GM23338 (cell line): ENCODE data around the gene MYH6. TPM values are rescaled to one million over a fixed set of nuclear protein-coding genes. Genes with fewer than 3 reads are reported as not detected.

Experiments
- ATAC-seq: fragments of 200-7000 bp; cut with Tn5 transposase; 3 replicates; pipeline ENCODE4 v1.9.1; 2020
- DNase-seq: peaks from one replicate; pipeline ENCODE4 v3.0.0-alpha.2; 2015; ENCODE audit warnings: low spot score
- H2AFZ ChIP-seq: fragments of 200-600 bp; sonication (generic); 2 replicates; pipeline ENCODE4 v1.8.0; 2016; ENCODE audit warnings: antibody characterized with exemption, mild to moderate bottlenecking, moderate library complexity
- H3F3A ChIP-seq: fragments of 200-600 bp; sonication (generic); replicated peaks from 2 replicates; pipeline ENCODE4 v1.8.0; 2017; ENCODE audit warnings: antibody characterized with exemption, mixed run types, low read depth
- H3K27ac ChIP-seq: fragments of 200-600 bp; sonication (generic); 2 replicates; pipeline ENCODE4 v1.6.1; 2016; ENCODE audit warnings: low read depth
- H3K27me3 ChIP-seq: fragments of 200-600 bp; sonication (generic); 2 replicates; pipeline ENCODE4 v1.8.0; 2016; ENCODE audit warnings: mild to moderate bottlenecking, mixed run types, moderate library complexity; ENCODE audit not compliant: insufficient read depth
- H3K36me3 ChIP-seq: fragments of 200-600 bp; sonication (generic); 2 replicates; pipeline ENCODE4 v1.8.0; 2016; ENCODE audit warnings: mild to moderate bottlenecking; ENCODE audit not compliant: insufficient read depth
- H3K4me1 ChIP-seq: fragments of 200-600 bp; sonication (generic); 2 replicates; pipeline ENCODE4 v1.8.0; 2016; ENCODE audit warnings: mild to moderate bottlenecking, moderate library complexity; ENCODE audit not compliant: insufficient read depth
- H3K4me2 ChIP-seq: fragments of 200-600 bp; sonication (generic); 2 replicates; pipeline ENCODE4 v1.7.1; 2017; ENCODE audit warnings: mixed run types
- H3K4me3 ChIP-seq: fragments of 200-600 bp; sonication (generic); 2 replicates; pipeline ENCODE4 v1.6.1; 2016; ENCODE audit warnings: mixed run types
- H3K79me2 ChIP-seq: fragments of 200-600 bp; sonication (generic); replicated peaks from 2 replicates; pipeline ENCODE4 v1.8.0; 2017; ENCODE audit warnings: mild to moderate bottlenecking; ENCODE audit not compliant: insufficient read depth
- H3K9me2 ChIP-seq: fragments of 200-600 bp; sonication (generic); 2 replicates; pipeline ENCODE4 v1.8.0; 2017; ENCODE audit not compliant: insufficient read depth
- H4K20me1 ChIP-seq: fragments of 200-600 bp; sonication (generic); replicated peaks from 2 replicates; pipeline ENCODE4 v1.8.0; 2017; ENCODE audit warnings: mild to moderate bottlenecking; ENCODE audit not compliant: insufficient read depth
- H3K27ac Mint-ChIP-seq: 2 replicates; pipeline ENCODE4 v1.8.0; 2020; ENCODE audit warnings: inconsistent platforms, mild to moderate bottlenecking, moderate library complexity, mixed read lengths
- H3K27me3 Mint-ChIP-seq: 3 replicates; pipeline ENCODE4 v1.8.0; 2022; ENCODE audit warnings: low read depth, mild to moderate bottlenecking, moderate library complexity, mixed read lengths, inconsistent platforms; ENCODE audit not compliant: insufficient read depth, poor library complexity
- H3K36me3 Mint-ChIP-seq: 3 replicates; pipeline ENCODE4 v1.8.0; 2021; ENCODE audit warnings: low read depth, mild to moderate bottlenecking, inconsistent platforms, moderate library complexity, mixed read lengths
- H3K4me1 Mint-ChIP-seq: 3 replicates; pipeline ENCODE4 v1.8.0; 2020; ENCODE audit warnings: mild to moderate bottlenecking, inconsistent platforms, mixed read lengths
- H3K4me3 Mint-ChIP-seq: 3 replicates; pipeline ENCODE4 v1.8.0; 2021; ENCODE audit warnings: moderate library complexity, mild to moderate bottlenecking, inconsistent platforms, mixed read lengths
- H3K9me3 Mint-ChIP-seq: 3 replicates; pipeline ENCODE4 v1.8.0; 2020; ENCODE audit warnings: moderate library complexity, mild to moderate bottlenecking, inconsistent platforms, mixed read lengths
- CREB1 ChIP-seq: fragments of 250-450 bp; sonication (Bioruptor Pico); IDR thresholded peaks from 2 replicates; pipeline ENCODE4 v1.5.0; 2020; ENCODE audit warnings: low read depth, mild to moderate bottlenecking, moderate library complexity
- POLR2AphosphoS5 ChIP-seq: IDR thresholded peaks from 2 replicates; pipeline ENCODE4 v1.6.1; 2016; ENCODE audit warnings: antibody characterized with exemption, low read depth
- ZNF114 ChIP-seq: fragments of 250-450 bp; sonication (Bioruptor Pico); IDR thresholded peaks from 2 replicates; pipeline ENCODE4 v1.5.0; 2020; ENCODE audit warnings: mild to moderate bottlenecking, moderate library complexity
- ZNF331 ChIP-seq: fragments of 250-450 bp; sonication (Bioruptor Pico); IDR thresholded peaks from 2 replicates; pipeline ENCODE4 v1.5.0; 2020; ENCODE audit warnings: low read depth, mild to moderate bottlenecking, moderate library complexity
- ZNF462 ChIP-seq: fragments of 250-450 bp; sonication (Bioruptor Pico); IDR thresholded peaks from 2 replicates; pipeline ENCODE4 v1.5.0; 2020; ENCODE audit warnings: mild to moderate bottlenecking, moderate library complexity
- polyA plus RNA-seq: library from polyadenylated mRNA; unstranded; fragments of >200 nt; fragmentation: Nextera tagmentation; extraction: Ambion mirVana; gene quantifications from 2 replicates; pipeline ENCODE4 v1.2.1, GENCODE V29; 2016
- total RNA-seq: library from RNA; depleted of rRNA; stranded (reverse); fragments of >200 nt; shearing (Covaris generic); gene quantifications from 2 replicates; pipeline ENCODE4 v1.2.3, GENCODE V29; 2014

The MYH6 gene
- total and polyA plus RNA-seq, 2 experiments from 2014 or later, result 0.03 to 0.10 TPM

- no peak for DNase-seq
Measured at GRCh38 chr14:23437133-23438100, 29.3 kb upstream of the MYH6 start.

More at GRCh38 chr14:23437133-23438100, 29.3 kb upstream of the MYH6 start:
- H3K36me3 ChIP-seq, result no peaks in the 10 kb centered on the region
- H3K79me2 ChIP-seq, result no peaks in the 10 kb centered on the region
- ATAC-seq, result no peak
- H3F3A ChIP-seq, result no peaks in the 10 kb centered on the region
- Mint-ChIP-seq H3K4me3 (no peak overlapping the region), H3K27ac (no peak overlapping the region), H3K27me3 (peaks cover 15% of the 10 kb centered on the region), H3K4me1 (peaks cover 16% of the 10 kb centered on the region), H3K9me3 (no peaks in the 10 kb centered on the region), H3K36me3 (no peaks in the 10 kb centered on the region; the same call in 2 of the 3 replicates)
- H3K9me2 ChIP-seq, result peaks cover 7% of the 10 kb centered on the region; the same call in 1 of the 2 replicates
- H2AFZ ChIP-seq, result peak overlapping the region; percentile 98
- no peak overlapping the region for H3K4me3 ChIP-seq
- H3K27ac ChIP-seq, result no peak overlapping the region
- H3K4me1 ChIP-seq, result peaks cover 14% of the 10 kb centered on the region
- peak overlapping the region; percentile 67; the same call in 1 of the 2 replicates for H3K4me2 ChIP-seq
- no peaks in the 10 kb centered on the region for H3K27me3 ChIP-seq
- H4K20me1 ChIP-seq, result no peaks in the 10 kb centered on the region
- TF ChIP-seq ZNF114 (CRISPR knock-in tag) (no peak), ZNF331 (CRISPR knock-in tag) (no peak), POLR2AphosphoS5 (no peak), ZNF462 (CRISPR knock-in tag) (no peak), CREB1 (CRISPR knock-in tag) (no peak)
